MCF 10A (cell line): ENCODE measurements around the gene PXDC1. TPM values are rescaled to one million over a fixed set of nuclear protein-coding genes. Genes with fewer than 3 reads are reported as not detected.

Experiments
- BruUV-seq: library from RNA; stranded (reverse); fragments of 400-500 nt; replicated peaks from 2 replicates; lab custom pipeline; 2021; lab: Mats Ljungman, UMichigan
- CTCF ChIA-PET: fragments of 300-600 bp; sonication (Branson Sonifier 250); formaldehyde crosslinking; extraction: SDS; loops from one replicate; lab custom pipeline; 2021; ENCODE audit warnings: antibody characterized with exemption, inconsistent platforms; lab: Yijun Ruan, JAX
- POLR2A ChIA-PET: fragments of 300-600, 350-650 bp; sonication (Branson Sonifier 250); formaldehyde crosslinking; extraction: SDS; loops from one replicate; lab custom pipeline; 2020; ENCODE audit warnings: antibody characterized with exemption, inconsistent platforms; lab: Yijun Ruan, JAX
- DNase-seq: peaks from one replicate; pipeline ENCODE4 v3.0.0-alpha.2; 2018; ENCODE audit not compliant: unreplicated experiment
- H3K27ac Mint-ChIP-seq: one replicate; pipeline ENCODE4 v1.8.0; 2022; ENCODE audit warnings: mild to moderate bottlenecking, low read depth, mixed read lengths; ENCODE audit not compliant: unreplicated experiment
- H3K27me3 Mint-ChIP-seq: one replicate; pipeline ENCODE4 v1.8.0; 2022; ENCODE audit warnings: mixed read lengths; ENCODE audit not compliant: insufficient read depth, unreplicated experiment
- H3K36me3 Mint-ChIP-seq: one replicate; pipeline ENCODE4 v1.8.0; 2022; ENCODE audit warnings: mild to moderate bottlenecking, moderate library complexity, mixed read lengths; ENCODE audit not compliant: insufficient read depth, unreplicated experiment
- H3K4me1 Mint-ChIP-seq: one replicate; pipeline ENCODE4 v1.8.0; 2022; ENCODE audit warnings: mixed read lengths; ENCODE audit not compliant: insufficient read depth, unreplicated experiment
- H3K4me3 Mint-ChIP-seq: one replicate; pipeline ENCODE4 v1.8.0; 2022; ENCODE audit warnings: mild to moderate bottlenecking, moderate library complexity, mixed read lengths; ENCODE audit not compliant: unreplicated experiment
- H3K9me3 Mint-ChIP-seq: one replicate; pipeline ENCODE4 v1.8.0; 2022; ENCODE audit warnings: mixed read lengths; ENCODE audit not compliant: unreplicated experiment
- intact Hi-C: fragments of 100-400 bp; cut with micrococcal nuclease; formaldehyde crosslinking; loops from 2 replicates; pipeline ENCODE4 v1.14.1; 2022
- total RNA-seq: library from RNA; stranded (reverse); gene quantifications from 2 replicates; pipeline ENCODE4 v1.2.3, GENCODE V29; 2022
- TF ChIP-seq, protein P1 (sequence below): fragments of 200-600 bp; IDR thresholded peaks from one replicate; pipeline ENCODE4 v1.8.0; 2022; ENCODE audit warnings: antibody characterized with exemption, mild to moderate bottlenecking; ENCODE audit not compliant: unreplicated experiment

Gene PXDC1
- total RNA-seq, 1 experiment from 2014 or later: 48.1 TPM

DNA sequence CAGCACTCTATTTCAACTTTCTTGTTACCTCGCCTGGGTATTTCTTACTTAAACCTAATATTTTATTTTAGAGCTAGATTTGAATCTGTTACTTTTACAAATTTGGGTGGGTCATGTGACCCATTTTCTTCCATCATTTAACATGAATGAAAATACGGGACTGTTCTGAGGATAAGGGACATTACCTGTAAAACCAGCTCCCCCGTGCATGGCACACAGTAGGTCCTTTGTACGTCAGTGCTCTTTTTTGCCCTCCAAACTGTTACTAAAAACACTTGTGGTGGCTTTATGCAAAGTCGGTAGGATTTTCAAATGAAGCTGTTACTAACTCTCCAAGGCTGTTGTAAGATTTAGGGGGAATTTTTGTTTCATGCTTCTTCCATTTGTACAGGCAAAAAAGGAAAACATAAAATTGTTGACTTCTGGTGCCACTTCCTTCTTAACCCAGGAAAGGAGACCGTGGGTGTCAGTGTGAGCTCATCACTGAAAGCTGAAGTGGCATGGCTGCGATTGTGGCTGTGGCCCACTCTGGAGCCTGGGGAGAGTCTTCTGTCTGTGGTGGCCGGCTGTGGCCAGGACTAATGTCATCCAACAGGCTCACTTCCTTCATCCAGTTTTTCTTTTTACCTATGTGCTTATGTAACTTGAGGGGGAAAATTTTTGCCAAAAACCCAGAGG is 40.2 kb upstream of the PXDC1 start:
- POLR2A ChIA-PET: interaction anchor here (2.3 kb wide), 1 partner anchor 25 kb away, joined by 5 read pairs; no protein-coding TSS in a partner anchor
- intact Hi-C loops: no loop called here
- H3K27ac Mint-ChIP-seq: no peak overlapping the region
- TF ChIP-seq, protein P1, sequence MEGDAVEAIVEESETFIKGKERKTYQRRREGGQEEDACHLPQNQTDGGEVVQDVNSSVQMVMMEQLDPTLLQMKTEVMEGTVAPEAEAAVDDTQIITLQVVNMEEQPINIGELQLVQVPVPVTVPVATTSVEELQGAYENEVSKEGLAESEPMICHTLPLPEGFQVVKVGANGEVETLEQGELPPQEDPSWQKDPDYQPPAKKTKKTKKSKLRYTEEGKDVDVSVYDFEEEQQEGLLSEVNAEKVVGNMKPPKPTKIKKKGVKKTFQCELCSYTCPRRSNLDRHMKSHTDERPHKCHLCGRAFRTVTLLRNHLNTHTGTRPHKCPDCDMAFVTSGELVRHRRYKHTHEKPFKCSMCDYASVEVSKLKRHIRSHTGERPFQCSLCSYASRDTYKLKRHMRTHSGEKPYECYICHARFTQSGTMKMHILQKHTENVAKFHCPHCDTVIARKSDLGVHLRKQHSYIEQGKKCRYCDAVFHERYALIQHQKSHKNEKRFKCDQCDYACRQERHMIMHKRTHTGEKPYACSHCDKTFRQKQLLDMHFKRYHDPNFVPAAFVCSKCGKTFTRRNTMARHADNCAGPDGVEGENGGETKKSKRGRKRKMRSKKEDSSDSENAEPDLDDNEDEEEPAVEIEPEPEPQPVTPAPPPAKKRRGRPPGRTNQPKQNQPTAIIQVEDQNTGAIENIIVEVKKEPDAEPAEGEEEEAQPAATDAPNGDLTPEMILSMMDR: no peak
- no peak overlapping the region for H3K4me3 Mint-ChIP-seq
- H3K9me3 Mint-ChIP-seq: no peaks in the 10 kb centered on the region
- H3K36me3 Mint-ChIP-seq: no peaks in the 10 kb centered on the region
- no peak for DNase-seq
- BruUV-seq: no TSS peak
- H3K4me1 Mint-ChIP-seq: no peaks in the 10 kb centered on the region
- CTCF ChIA-PET: interaction anchor here (0.5 kb wide), 1 partner anchor 56 kb away, joined by 4 read pairs; no protein-coding TSS in a partner anchor
- H3K27me3 Mint-ChIP-seq: no peaks in the 10 kb centered on the region

DNA sequence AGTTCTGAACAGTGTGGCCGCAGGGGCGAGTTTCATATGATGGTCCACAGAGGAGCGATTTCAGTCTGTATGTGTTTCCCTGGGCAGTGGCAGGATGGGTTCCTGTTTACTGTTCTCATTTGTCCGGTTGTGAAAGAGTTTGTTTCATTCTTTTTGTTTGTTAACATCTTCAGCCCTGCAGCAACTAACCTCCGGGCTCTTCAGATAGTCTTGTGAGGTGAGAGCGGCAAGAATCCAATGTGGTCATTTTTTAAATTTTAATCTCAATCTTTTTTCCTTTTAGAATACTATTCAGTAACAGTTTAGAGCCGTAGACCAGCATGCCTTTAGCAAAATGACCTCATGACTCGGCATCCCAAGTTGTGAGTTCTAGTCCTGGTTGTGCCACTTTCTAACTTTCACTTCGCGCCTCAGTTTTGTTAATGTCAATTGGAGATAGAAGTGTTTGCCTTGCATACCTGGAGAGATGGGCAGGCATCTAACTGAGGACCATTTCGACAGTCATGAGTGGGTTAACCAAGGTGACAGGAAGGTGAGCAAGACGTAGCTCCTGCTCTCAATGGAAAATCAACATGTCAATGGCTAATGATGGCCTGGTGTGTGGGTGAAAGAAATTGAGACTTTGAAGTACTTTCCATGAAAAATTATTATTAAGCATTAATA is 38.5 kb upstream of the PXDC1 start:
- no peaks in the 10 kb centered on the region for H3K27me3 Mint-ChIP-seq
- TF ChIP-seq, protein P1: no peak
- DNase-seq: no peak
- H3K4me3 Mint-ChIP-seq: no peak overlapping the region
- ChIA-PET POLR2A (interaction anchor here (0.7 to 0.9 kb wide), 3 partner anchors 20 to 42 kb away, joined by 4 to 5 read pairs (median 5); no protein-coding TSS in a partner anchor), CTCF (interaction anchor here (0.6 to 0.7 kb wide), 2 partner anchors 14 to 817 kb away, joined by 3 to 6 read pairs; no protein-coding TSS in a partner anchor)
- H3K4me1 Mint-ChIP-seq: peaks cover 10% of the 10 kb centered on the region
- intact Hi-C loops: no loop called here
- no TSS peak for BruUV-seq
- H3K9me3 Mint-ChIP-seq: no peaks in the 10 kb centered on the region
- H3K36me3 Mint-ChIP-seq: no peaks in the 10 kb centered on the region
- H3K27ac Mint-ChIP-seq: peak overlapping the region; percentile 66

DNA sequence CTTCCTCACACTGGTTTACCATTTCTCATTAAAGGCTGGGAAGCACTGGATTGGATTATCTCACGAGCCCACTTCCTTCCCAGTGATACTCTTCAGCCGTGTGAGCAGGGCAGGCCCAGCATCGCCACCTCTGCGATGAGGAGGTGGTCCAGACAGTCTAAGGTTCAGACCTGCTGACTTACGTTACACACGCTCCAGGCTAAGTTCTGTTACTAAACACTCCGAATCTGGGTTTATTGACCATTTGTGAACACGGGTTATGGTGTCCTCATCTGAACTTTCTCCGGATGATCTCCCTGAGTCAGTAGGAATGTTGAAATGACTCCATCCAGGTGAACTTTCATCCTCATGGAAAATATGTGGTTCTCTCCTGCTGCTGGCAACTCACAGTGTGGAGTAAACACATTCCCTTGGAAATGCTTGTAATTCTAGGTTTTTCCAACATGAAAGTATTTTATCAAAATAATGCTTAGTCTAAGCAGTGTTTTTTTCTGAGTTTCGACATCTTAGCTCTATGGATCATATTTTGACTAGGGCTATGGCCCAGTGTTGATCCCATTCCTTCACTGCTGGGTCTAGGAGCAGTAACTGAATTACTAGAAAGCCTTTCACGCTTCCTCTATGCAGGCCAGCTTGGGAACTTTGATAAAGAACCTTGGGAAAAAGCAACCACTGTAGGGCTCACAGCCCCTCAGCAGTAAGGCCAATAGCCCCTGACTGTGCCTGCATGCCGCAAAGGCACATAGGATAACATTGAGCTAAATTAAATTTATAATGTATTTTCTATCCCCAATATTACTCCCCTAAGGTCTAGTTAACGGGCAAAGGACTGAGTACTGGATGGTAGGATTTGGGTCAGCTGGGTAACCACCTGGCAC is 37.7 kb upstream of the PXDC1 start:
- intact Hi-C loops: no loop called here
- Mint-ChIP-seq H3K4me3 (no peak overlapping the region), H3K27me3 (no peaks in the 10 kb centered on the region), H3K27ac (no peak overlapping the region), H3K4me1 (peaks cover 10% of the 10 kb centered on the region), H3K36me3 (no peaks in the 10 kb centered on the region), H3K9me3 (no peaks in the 10 kb centered on the region)
- DNase-seq: no peak
- ChIA-PET POLR2A (interaction anchor here (0.7 to 0.8 kb wide), 2 partner anchors 21 to 41 kb away, joined by 4 to 5 read pairs; no protein-coding TSS in a partner anchor), CTCF (no interaction called here)
- TF ChIP-seq, protein P1: no peak
- BruUV-seq: no TSS peak
